ENCODE results near the gene SMAP2. TPM values are rescaled to one million over a fixed set of nuclear protein-coding genes. Genes with fewer than 3 reads are reported as not detected.
A peak's percentile ranks its signal among the peaks of the same experiment; 100 is the strongest.

The SMAP2 gene
- total RNA-seq, 6 experiments from 2014 or later, result 23.7 to 41.5 (median 36.2) TPM

- intact Hi-C loops (cut with DNase I), result no loop called here
- peaks cover 0 to 24% (median 13%) of the 10 kb centered on the region in 4 donors for H3K36me3 ChIP-seq
- no peak for TF ChIP-seq POLR2A (IDR thresholded peaks at IDR 0.05)
- TF ChIP-seq CTCF (IDR thresholded peaks at IDR 0.05), result no peak
Measured at GRCh38 chr1:40407453-40407852, 33.9 kb downstream of the SMAP2 start.

GRCh38 chr1:40409467-40409866 lies 35.9 kb downstream of the SMAP2 start:
- DNase-seq, result no peak
- intact Hi-C loops (cut with DNase I), result no loop called here
- no peak overlapping the region for H3K27ac ChIP-seq
- H3K36me3 ChIP-seq, result peaks cover 0 to 27% (median 13%) of the 10 kb centered on the region in 4 donors
- no peaks in the 10 kb centered on the region for H3K9me3 ChIP-seq
- TF ChIP-seq POLR2A (IDR thresholded peaks at IDR 0.05) (no peak), CTCF (IDR thresholded peaks at IDR 0.05) (no peak)
- ATAC-seq, result no peak
- H3K4me3 ChIP-seq, result no peak overlapping the region
- WGBS (ENCODE audit: insufficient coverage, low coverage, low lambda C conversion rate, missing lambda C conversion rate), result 84% methylated on average over 4 of the region's 4 CpGs
- H3K4me1 ChIP-seq, result peaks cover 0 to 25% (median 4%) of the 10 kb centered on the region in 4 donors
- H3K27me3 ChIP-seq, result no peaks in the 10 kb centered on the region

More at GRCh38 chr1:40407453-40407852, 33.9 kb downstream of the SMAP2 start:
- ATAC-seq (no peak), DNase-seq (no peak)
- no peaks in the 10 kb centered on the region for H3K9me3 ChIP-seq
- no peak overlapping the region for H3K4me3 ChIP-seq
- H3K4me1 ChIP-seq, result peaks cover 0 to 16% (median 3%) of the 10 kb centered on the region in 4 donors
- H3K27me3 ChIP-seq, result no peaks in the 10 kb centered on the region
- H3K27ac ChIP-seq, result no peak overlapping the region

- H3K27me3 ChIP-seq, result no peaks in the 10 kb centered on the region
- WGBS (ENCODE audit: insufficient coverage, low coverage, low lambda C conversion rate, missing lambda C conversion rate), result 72% methylated on average over 5 of the region's 5 CpGs
- TF ChIP-seq CTCF (IDR thresholded peaks at IDR 0.05) (no peak), POLR2A (IDR thresholded peaks at IDR 0.05) (no peak)
- DNase-seq, result no peak
- H3K4me3 ChIP-seq, result no peak overlapping the region
- peaks cover 0 to 22% (median 3%) of the 10 kb centered on the region in 4 donors for H3K4me1 ChIP-seq
- peaks cover 0 to 38% (median 24%) of the 10 kb centered on the region in 4 donors for H3K36me3 ChIP-seq
- H3K27ac ChIP-seq, result no peak overlapping the region
- ATAC-seq, result peak in 2 of 4 donors; percentile 46 to 54
- intact Hi-C loops (cut with DNase I), result no loop called here
- H3K9me3 ChIP-seq, result no peaks in the 10 kb centered on the region
Measured at GRCh38 chr1:40411294-40411693, 37.8 kb downstream of the SMAP2 start.

- ATAC-seq (no peak), DNase-seq (no peak)
- H3K27ac ChIP-seq, result no peak overlapping the region
- 81% methylated on average over 2 of the region's 2 CpGs for WGBS (ENCODE audit: insufficient coverage, low coverage, low lambda C conversion rate, missing lambda C conversion rate)
- peaks cover 0 to 22% (median 3%) of the 10 kb centered on the region in 4 donors for H3K4me1 ChIP-seq
- no peaks in the 10 kb centered on the region for H3K9me3 ChIP-seq
- intact Hi-C loops (cut with DNase I), result no loop called here
- no peaks in the 10 kb centered on the region for H3K27me3 ChIP-seq
- no peak overlapping the region for H3K4me3 ChIP-seq
- no peak for TF ChIP-seq CTCF (IDR thresholded peaks at IDR 0.05)
- TF ChIP-seq POLR2A (IDR thresholded peaks at IDR 0.05), result no peak
- H3K36me3 ChIP-seq, result peaks cover 0 to 44% (median 27%) of the 10 kb centered on the region in 4 donors
Measured at GRCh38 chr1:40411843-40412242, 38.3 kb downstream of the SMAP2 start.

Data from right lobe of liver (tissue), 6 donors.